Fibroblast of pulmonary artery (primary cell): Measurements from ENCODE around the gene IL32.

Experiments
- DNase-seq: peaks from one replicate; pipeline ENCODE4 v3.0.0-alpha.2; 2010; ENCODE audit warnings: low read depth
- H3K4me3 ChIP-seq: replicated peaks from 2 replicates; pipeline ENCODE4 v1.5.1; 2011; ENCODE audit warnings: low read depth, mild to moderate bottlenecking, control low read depth, low read length, moderate library complexity
- TF ChIP-seq, protein P1 (sequence below): IDR thresholded peaks from 2 replicates; pipeline ENCODE4 v1.5.1; 2011; ENCODE audit warnings: mild to moderate bottlenecking, control low read depth, low read length, inconsistent platforms; ENCODE audit errors: missing control alignments

Gene IL32

GRCh38 chr16:3112881-3113574 lies 47.6 kb downstream of the IL32 start:
- TF ChIP-seq, protein P1, sequence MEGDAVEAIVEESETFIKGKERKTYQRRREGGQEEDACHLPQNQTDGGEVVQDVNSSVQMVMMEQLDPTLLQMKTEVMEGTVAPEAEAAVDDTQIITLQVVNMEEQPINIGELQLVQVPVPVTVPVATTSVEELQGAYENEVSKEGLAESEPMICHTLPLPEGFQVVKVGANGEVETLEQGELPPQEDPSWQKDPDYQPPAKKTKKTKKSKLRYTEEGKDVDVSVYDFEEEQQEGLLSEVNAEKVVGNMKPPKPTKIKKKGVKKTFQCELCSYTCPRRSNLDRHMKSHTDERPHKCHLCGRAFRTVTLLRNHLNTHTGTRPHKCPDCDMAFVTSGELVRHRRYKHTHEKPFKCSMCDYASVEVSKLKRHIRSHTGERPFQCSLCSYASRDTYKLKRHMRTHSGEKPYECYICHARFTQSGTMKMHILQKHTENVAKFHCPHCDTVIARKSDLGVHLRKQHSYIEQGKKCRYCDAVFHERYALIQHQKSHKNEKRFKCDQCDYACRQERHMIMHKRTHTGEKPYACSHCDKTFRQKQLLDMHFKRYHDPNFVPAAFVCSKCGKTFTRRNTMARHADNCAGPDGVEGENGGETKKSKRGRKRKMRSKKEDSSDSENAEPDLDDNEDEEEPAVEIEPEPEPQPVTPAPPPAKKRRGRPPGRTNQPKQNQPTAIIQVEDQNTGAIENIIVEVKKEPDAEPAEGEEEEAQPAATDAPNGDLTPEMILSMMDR = no peak
- H3K4me3 ChIP-seq = peak overlapping the region; percentile 90
- DNase-seq = peak; percentile 45

DNA sequence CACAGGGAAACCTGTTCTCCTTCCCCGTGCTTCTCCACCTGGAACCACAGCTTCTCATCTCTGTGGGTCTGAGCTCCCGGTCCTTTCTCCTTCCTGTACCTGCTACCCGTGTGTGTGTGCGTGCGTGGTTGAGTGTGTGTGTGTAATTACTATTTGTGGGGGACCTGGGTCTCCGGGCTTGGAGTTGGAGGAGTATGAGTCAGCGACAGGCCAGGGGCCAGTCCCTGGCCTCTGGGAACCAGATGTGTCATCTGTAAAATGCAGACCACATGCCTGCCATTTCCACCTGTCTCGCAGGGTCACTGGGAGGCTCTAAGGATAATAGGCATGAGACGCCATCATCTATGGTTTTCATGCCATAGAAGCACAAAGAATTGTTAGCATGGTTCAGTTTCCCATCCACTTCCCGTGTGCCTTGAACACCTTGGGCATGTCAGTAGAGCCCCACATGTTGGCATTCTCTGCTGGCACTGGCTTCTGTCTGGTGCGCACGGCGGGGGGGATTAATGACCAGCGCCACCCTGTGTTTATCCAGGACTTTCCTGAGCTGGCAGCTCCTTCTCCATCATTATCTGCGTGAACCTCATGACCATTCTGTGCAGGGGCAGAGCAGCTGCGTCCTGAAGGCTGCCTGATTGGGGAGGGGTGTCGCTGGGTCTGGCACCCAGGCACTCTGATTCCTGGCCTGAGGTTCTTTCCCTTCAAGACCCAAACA lies 48.5 kb downstream of the IL32 start:
- no peak for DNase-seq
- H3K4me3 ChIP-seq = peak overlapping the region; percentile 90
- TF ChIP-seq, protein P1 = no peak

DNA sequence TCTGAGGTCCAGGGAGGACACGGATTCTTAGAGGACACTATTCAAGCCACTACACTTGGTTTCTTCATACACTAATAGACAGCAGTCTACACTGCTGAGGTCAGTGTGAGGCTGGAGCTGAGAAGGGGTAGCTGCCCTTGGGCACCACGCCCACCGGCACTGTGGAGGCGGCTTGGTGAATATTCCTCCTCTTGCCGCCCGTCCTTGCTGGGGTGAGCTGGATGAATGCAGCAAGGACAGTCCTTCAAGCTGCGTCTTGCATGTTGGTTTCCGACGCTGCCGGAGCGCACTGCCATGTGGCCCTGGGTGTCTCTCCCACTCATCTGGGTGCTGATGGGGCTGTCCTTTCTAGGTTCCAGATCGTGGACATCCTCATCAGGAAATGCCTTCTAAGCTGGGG lies 49.6 kb downstream of the IL32 start:
- H3K4me3 ChIP-seq = no peak overlapping the region
- no peak for DNase-seq
- TF ChIP-seq, protein P1 = no peak

- TF ChIP-seq, protein P1 = no peak
- H3K4me3 ChIP-seq = no peak overlapping the region
- DNase-seq = no peak
Measured at GRCh38 chr16:3115561-3115960, 50.1 kb downstream of the IL32 start.

- TF ChIP-seq, protein P1 = no peak
- no peak for DNase-seq
- H3K4me3 ChIP-seq = no peak overlapping the region
Measured at GRCh38 chr16:3118204-3118790, 52.9 kb downstream of the IL32 start.

DNA sequence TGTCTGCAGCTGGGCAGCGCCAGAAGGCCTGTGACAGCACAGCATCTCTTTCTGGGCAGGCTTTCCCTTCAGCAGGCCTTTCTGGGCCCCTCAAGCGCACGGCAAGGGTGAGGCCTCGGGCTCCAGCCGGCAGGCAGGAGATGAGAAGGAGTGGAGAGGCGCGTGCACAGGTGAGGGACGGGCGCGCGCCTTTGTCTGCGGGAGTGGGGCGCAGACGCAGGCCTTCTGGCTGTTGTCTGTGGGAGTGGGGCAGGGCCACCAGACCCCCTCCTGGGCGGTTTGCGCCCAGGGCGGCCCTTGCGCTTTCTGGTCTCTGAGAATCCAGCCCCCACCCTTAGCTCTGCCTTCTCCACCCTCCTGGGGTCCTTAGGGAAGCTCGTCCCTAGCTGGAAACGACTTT lies 53.4 kb downstream of the IL32 start:
- DNase-seq = no peak
- TF ChIP-seq, protein P1 = no peak
- no peak overlapping the region for H3K4me3 ChIP-seq
